Calu3 (cell line): Measurements from ENCODE around the gene GRAMD2B. TPM values are rescaled to one million over a fixed set of nuclear protein-coding genes. Genes with fewer than 3 reads are reported as not detected.

Experiments used
- BruUV-seq: library from RNA; stranded (reverse); fragments of 400-500 nt; replicated peaks from 2 replicates; lab custom pipeline; 2021; lab: Mats Ljungman, UMichigan
- CTCF ChIA-PET: fragments of 300-600 bp; sonication (Branson Sonifier 250); formaldehyde crosslinking; loops from one replicate; lab custom pipeline; 2022; ENCODE audit warnings: antibody characterized with exemption; lab: Charles Lee
- DNase-seq: peaks from one replicate; pipeline ENCODE4 v3.0.0; 2022
- H3K27ac Mint-ChIP-seq: one replicate; pipeline ENCODE4 v1.8.0; 2022; ENCODE audit warnings: mixed read lengths; ENCODE audit not compliant: unreplicated experiment
- H3K27me3 Mint-ChIP-seq: one replicate; pipeline ENCODE4 v1.8.0; 2022; ENCODE audit warnings: mixed read lengths; ENCODE audit not compliant: unreplicated experiment
- H3K36me3 Mint-ChIP-seq: one replicate; pipeline ENCODE4 v1.8.0; 2022; ENCODE audit warnings: mild to moderate bottlenecking, moderate library complexity, mixed read lengths; ENCODE audit not compliant: insufficient read depth, unreplicated experiment
- H3K4me1 Mint-ChIP-seq: one replicate; pipeline ENCODE4 v1.8.0; 2022; ENCODE audit warnings: mild to moderate bottlenecking, low read depth, mixed read lengths; ENCODE audit not compliant: unreplicated experiment
- H3K4me3 Mint-ChIP-seq: one replicate; pipeline ENCODE4 v1.8.0; 2022; ENCODE audit warnings: mild to moderate bottlenecking, low read depth, moderate library complexity, mixed read lengths; ENCODE audit not compliant: unreplicated experiment
- H3K9me3 Mint-ChIP-seq: one replicate; pipeline ENCODE4 v1.8.0; 2022; ENCODE audit warnings: low read depth, mixed read lengths; ENCODE audit not compliant: unreplicated experiment
- CTCF ChIP-seq: fragments of 200-600 bp; IDR thresholded peaks from one replicate; pipeline ENCODE4 v1.8.0; 2022; ENCODE audit warnings: antibody characterized with exemption; ENCODE audit not compliant: unreplicated experiment
- intact Hi-C: fragments of 100-400 bp; cut with micrococcal nuclease; formaldehyde crosslinking; loops from one replicate; pipeline ENCODE4 v1.10.0; 2022; ENCODE audit not compliant: unreplicated experiment
- total RNA-seq: library from RNA; stranded (reverse); gene quantifications from 2 replicates; pipeline ENCODE4 v1.2.3, GENCODE V29; 2022

GRAMD2B gene
- total RNA-seq, 1 experiment from 2014 or later: 23.0 TPM

GRCh38 chr5:126460459-126460858 lies 37.2 kb downstream of the GRAMD2B start:
- Mint-ChIP-seq H3K36me3 (peaks cover 4% of the 10 kb centered on the region), H3K9me3 (no peaks in the 10 kb centered on the region), H3K4me3 (no peak overlapping the region), H3K4me1 (peaks cover 29% of the 10 kb centered on the region), H3K27me3 (no peaks in the 10 kb centered on the region), H3K27ac (no peak overlapping the region)
- CTCF ChIA-PET: no interaction called here
- no peak for TF ChIP-seq CTCF
- no peak for DNase-seq
- no TSS peak for BruUV-seq
- intact Hi-C loops: no loop called here

GRCh38 chr5:126460977-126461376 lies 37.8 kb downstream of the GRAMD2B start:
- peaks cover 4% of the 10 kb centered on the region for H3K36me3 Mint-ChIP-seq
- H3K4me1 Mint-ChIP-seq: peaks cover 29% of the 10 kb centered on the region
- DNase-seq: no peak
- CTCF ChIA-PET: no interaction called here
- no peak overlapping the region for H3K4me3 Mint-ChIP-seq
- no TSS peak for BruUV-seq
- no peak overlapping the region for H3K27ac Mint-ChIP-seq
- intact Hi-C loops: no loop called here
- no peaks in the 10 kb centered on the region for H3K27me3 Mint-ChIP-seq
- TF ChIP-seq CTCF: no peak
- no peaks in the 10 kb centered on the region for H3K9me3 Mint-ChIP-seq

- no peak for TF ChIP-seq CTCF
- CTCF ChIA-PET: no interaction called here
- intact Hi-C loops: no loop called here
- no peak for DNase-seq
- Mint-ChIP-seq H3K4me3 (no peak overlapping the region), H3K27me3 (no peaks in the 10 kb centered on the region), H3K36me3 (peaks cover 4% of the 10 kb centered on the region), H3K9me3 (no peaks in the 10 kb centered on the region), H3K4me1 (peaks cover 29% of the 10 kb centered on the region), H3K27ac (no peak overlapping the region)
- no TSS peak for BruUV-seq
Observed at GRCh38 chr5:126461838-126462237, 38.6 kb downstream of the GRAMD2B start.

GRCh38 chr5:126462239-126463014 lies 39.2 kb downstream of the GRAMD2B start:
- peaks cover 5% of the 10 kb centered on the region for H3K36me3 Mint-ChIP-seq
- H3K27me3 Mint-ChIP-seq: no peaks in the 10 kb centered on the region
- BruUV-seq: no TSS peak
- CTCF ChIA-PET: no interaction called here
- intact Hi-C loops: no loop called here
- H3K4me3 Mint-ChIP-seq: no peak overlapping the region
- no peaks in the 10 kb centered on the region for H3K9me3 Mint-ChIP-seq
- DNase-seq: no peak
- TF ChIP-seq CTCF: no peak
- H3K27ac Mint-ChIP-seq: no peak overlapping the region
- peaks cover 29% of the 10 kb centered on the region for H3K4me1 Mint-ChIP-seq
